Activated T-cell treated with anti-CD3 and anti-CD28 coated beads, Interleukin-2, amount 50 U/mL, for 24 hours (primary cell): ENCODE results near the gene RAB14.
"Not testable (repeated sequence)": the region's sequence is repeated elsewhere in the genome, so short reads cannot be mapped to it uniquely, and the experiment has no call there.

ENCODE experiments used
- DNase-seq: peaks from one replicate; pipeline ENCODE4 v3.0.0-alpha.2; 2020
- H3K27ac Mint-ChIP-seq: 2 replicates; pipeline ENCODE4 v1.8.0; 2020; ENCODE audit warnings: mild to moderate bottlenecking, mixed read lengths
- H3K27me3 Mint-ChIP-seq: 2 replicates; pipeline ENCODE4 v1.8.0; 2020; ENCODE audit warnings: mixed read lengths
- H3K36me3 Mint-ChIP-seq: 2 replicates; pipeline ENCODE4 v1.8.0; 2020; ENCODE audit warnings: low read depth, mixed read lengths
- H3K4me1 Mint-ChIP-seq: 2 replicates; pipeline ENCODE4 v1.8.0; 2020; ENCODE audit warnings: low read depth, mixed read lengths
- H3K4me3 Mint-ChIP-seq: 2 replicates; pipeline ENCODE4 v1.8.0; 2020; ENCODE audit warnings: mild to moderate bottlenecking, moderate library complexity, mixed read lengths
- H3K9me3 Mint-ChIP-seq: 2 replicates; pipeline ENCODE4 v1.8.0; 2020; ENCODE audit warnings: mixed read lengths

The RAB14 gene

DNA sequence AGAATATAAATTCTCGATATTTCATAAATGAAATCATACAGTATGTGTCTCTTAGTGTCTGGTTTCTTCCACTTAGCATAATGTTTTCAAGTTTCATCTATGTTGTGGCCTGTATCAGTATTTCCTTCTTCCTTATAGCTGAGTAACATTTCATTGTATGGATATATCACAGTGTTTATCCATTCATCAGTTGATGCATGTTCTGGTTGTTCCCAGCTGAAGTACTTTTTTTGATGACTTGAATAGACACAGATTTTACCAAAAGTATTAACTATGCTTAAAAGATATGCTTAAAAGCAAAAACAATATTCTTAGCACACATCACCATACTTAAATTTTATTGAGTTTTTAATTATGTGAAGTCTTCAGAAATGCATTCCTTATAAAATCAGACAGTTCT is 12.7 kb downstream of the RAB14 start:
- Mint-ChIP-seq H3K27me3 (no peaks in the 10 kb centered on the region), H3K36me3 (peaks cover 70% of the 10 kb centered on the region), H3K27ac (peak overlapping the region; percentile 56), H3K4me3 (no peak overlapping the region), H3K9me3 (no peaks in the 10 kb centered on the region), H3K4me1 (peaks cover 86% of the 10 kb centered on the region)
- no peak for DNase-seq

DNA sequence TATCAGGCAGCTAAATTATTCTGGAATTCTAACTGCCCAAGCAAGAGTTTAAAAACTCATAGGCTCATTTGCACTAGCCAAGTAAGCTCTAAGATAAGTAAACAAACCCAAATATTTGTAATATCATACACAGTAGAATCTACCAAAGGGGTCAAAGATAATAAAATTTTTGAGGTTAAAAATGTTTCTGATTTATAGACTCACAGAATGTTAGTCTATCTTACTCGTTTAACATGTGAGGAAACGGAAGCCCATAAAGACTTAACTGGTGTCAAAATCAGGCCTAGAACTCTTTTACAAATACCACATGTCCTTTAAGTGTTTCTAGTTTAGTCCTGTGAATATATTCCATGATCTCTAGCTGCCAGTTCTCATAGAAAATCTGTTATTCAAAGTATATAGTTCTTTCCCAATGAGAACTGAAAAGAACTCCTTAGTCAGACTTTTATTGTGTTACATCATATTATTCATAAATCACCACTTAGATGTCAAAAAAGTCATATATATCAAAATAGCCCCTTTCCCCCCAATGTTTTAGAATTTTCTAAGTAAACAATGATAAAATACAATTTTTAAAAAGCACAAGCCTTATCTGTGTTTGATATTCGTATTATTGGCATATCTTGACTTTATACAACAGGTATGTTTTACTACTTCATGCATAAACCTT is 13.9 kb downstream of the RAB14 start:
- peaks cover 89% of the 10 kb centered on the region for H3K4me1 Mint-ChIP-seq
- H3K36me3 Mint-ChIP-seq: peaks cover 82% of the 10 kb centered on the region
- no peak overlapping the region for H3K4me3 Mint-ChIP-seq

DNA sequence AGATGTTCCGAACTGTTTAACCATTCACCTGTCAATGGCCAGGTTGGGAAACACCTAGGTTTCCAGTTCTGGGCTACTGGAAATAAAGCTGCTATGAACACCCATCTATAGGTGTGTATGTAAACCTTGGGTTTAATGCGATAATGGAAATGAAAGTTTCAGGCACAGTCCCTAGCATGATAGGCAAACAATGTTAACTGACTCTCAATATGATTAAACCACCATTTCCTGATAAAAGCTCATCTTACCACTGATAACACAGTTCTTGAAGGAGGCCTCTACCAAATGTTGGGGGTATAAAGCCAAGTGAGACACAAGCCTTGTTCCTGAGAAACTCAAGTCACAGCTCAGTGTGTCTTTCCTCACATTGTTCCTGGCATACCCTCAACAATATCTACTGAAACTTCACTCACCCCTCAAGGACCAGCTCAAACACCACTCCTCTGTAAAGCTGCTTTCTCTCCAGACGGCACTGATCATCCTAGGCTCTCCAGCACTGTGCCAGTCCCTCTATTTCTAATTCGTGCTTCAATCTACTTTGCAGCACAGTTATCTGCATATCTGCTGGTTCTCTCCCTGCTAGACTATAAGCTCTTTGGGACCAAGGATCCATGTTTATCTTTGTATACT is 15.8 kb downstream of the RAB14 start:
- Mint-ChIP-seq H3K27ac (peak overlapping the region; percentile 87), H3K9me3 (no peaks in the 10 kb centered on the region), H3K4me1 (peaks cover 81% of the 10 kb centered on the region), H3K36me3 (peaks cover 86% of the 10 kb centered on the region), H3K4me3 (peak overlapping the region; percentile 28), H3K27me3 (no peaks in the 10 kb centered on the region)
- no peak for DNase-seq

More for the DNA sequence above, 13.9 kb downstream of the RAB14 start:
- no peaks in the 10 kb centered on the region for H3K27me3 Mint-ChIP-seq
- no peaks in the 10 kb centered on the region for H3K9me3 Mint-ChIP-seq
- no peak for DNase-seq
- H3K27ac Mint-ChIP-seq: peak overlapping the region; percentile 59

DNA sequence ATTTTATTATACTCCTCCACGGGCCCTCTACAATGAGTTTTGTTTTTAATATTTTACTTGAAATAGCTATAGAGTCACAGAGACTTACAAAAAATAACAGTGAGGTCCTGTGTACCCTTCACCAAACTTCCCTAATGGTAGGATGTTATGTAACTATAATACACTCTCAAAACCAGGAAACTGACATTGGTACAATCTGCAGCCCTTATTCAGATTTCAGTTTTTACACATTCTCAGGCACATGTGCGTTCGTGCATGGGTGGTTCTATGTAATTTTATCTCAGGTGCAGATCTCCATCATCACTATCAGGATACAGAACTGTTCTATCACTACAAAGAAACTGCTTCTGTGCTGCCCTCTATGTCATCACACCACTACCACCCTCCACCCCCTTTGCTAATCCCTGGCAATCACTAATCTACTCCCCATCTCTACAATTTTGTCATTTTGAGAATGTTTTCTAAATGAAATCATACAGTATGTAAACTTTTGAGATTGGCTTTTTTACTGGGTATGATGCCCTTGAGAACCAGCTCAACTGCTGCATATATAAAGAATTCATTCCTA is 16.4 kb downstream of the RAB14 start:
- Mint-ChIP-seq H3K4me3 (no peak overlapping the region), H3K36me3 (peaks cover 86% of the 10 kb centered on the region), H3K4me1 (peaks cover 77% of the 10 kb centered on the region), H3K9me3 (no peaks in the 10 kb centered on the region), H3K27me3 (no peaks in the 10 kb centered on the region), H3K27ac (peak overlapping the region; percentile 87)
- DNase-seq: no peak

DNA sequence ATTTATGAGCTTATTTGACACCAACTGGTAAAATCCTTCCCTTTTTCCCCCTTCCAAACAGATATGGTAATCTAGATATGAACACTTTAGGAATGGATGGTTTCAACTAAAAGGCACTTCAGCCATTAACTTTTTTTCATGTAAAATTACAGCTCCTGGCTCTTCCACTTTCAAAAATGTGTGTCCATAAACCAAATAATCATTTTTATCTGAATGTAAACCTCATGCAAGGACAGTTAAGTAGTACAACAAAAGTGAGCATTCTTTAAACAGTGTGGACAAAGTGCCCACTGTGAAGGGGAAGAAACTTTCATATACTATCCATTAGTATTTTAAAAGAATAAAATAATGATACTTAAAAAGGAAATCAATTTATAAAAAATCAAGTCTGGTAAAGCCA is 17.2 kb downstream of the RAB14 start:
- H3K4me1 Mint-ChIP-seq: peaks cover 71% of the 10 kb centered on the region
- H3K36me3 Mint-ChIP-seq: peaks cover 89% of the 10 kb centered on the region
- no peaks in the 10 kb centered on the region for H3K27me3 Mint-ChIP-seq
- H3K27ac Mint-ChIP-seq: peak overlapping the region; percentile 89
- no peak for DNase-seq
- H3K4me3 Mint-ChIP-seq: no peak overlapping the region
- H3K9me3 Mint-ChIP-seq: no peaks in the 10 kb centered on the region

DNA sequence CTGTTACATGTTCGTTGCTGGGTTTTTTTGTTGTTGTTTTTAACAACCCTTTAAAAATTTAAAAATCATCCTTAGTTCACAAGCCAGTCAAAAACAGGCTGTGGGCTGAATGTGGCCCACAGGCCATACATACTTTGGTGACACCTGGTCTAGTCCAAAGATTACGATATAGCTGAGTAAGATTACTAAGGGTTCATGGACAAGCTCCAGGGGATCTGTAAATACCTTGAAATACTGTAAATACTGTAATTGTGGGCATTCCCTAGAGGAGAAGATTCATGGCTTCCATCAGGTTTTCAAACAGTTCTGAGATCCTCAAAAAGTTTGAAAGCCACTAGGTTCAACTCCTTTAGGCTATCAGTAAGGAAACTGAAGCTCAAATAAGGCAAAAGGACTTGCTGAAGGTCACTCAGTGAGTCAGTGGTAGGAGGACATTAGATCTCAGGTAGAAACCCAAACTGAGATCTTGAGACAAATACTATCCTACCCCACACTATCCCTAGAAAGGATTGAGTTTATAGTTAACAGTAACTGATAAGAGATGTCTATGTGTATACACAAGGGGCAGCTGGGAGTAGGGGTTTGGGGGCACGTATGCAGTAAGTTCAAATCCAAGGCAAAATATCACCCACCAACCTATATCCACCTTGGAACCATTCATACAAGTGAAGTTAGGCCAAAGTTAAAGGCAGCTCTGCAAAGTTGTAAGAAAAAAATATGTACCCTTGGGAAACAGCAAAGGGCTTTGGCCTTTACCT is 17.8 kb downstream of the RAB14 start:
- Mint-ChIP-seq H3K4me1 (peaks cover 65% of the 10 kb centered on the region), H3K9me3 (no peaks in the 10 kb centered on the region), H3K36me3 (peaks cover 89% of the 10 kb centered on the region), H3K4me3 (no peak overlapping the region), H3K27me3 (no peaks in the 10 kb centered on the region), H3K27ac (peak overlapping the region; percentile 89)
- DNase-seq: no peak

DNA sequence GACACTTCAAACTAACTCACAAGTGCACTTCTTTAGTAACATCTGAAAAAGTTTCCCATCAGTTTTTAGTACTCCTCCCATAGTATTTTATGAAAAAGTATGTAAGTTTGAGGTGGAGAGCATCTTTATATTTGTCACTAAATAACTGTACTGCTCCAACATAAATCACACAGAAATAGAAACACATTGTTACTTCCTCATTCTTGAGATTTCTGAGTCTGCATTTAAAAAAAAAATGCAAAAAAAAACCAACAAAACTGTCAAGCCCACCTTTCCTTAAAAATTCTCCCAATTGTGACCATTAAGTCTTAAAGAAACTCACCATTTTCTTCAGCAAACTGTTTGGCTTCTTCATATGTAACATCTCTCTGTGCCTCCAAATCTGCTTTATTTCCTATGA is 18.7 kb downstream of the RAB14 start:
- H3K4me1 Mint-ChIP-seq: peaks cover 62% of the 10 kb centered on the region
- H3K36me3 Mint-ChIP-seq: peaks cover 93% of the 10 kb centered on the region
- no peaks in the 10 kb centered on the region for H3K27me3 Mint-ChIP-seq
- DNase-seq: no peak
- peak overlapping the region; percentile 89 for H3K27ac Mint-ChIP-seq
- H3K4me3 Mint-ChIP-seq: no peak overlapping the region
- H3K9me3 Mint-ChIP-seq: no peaks in the 10 kb centered on the region

DNA sequence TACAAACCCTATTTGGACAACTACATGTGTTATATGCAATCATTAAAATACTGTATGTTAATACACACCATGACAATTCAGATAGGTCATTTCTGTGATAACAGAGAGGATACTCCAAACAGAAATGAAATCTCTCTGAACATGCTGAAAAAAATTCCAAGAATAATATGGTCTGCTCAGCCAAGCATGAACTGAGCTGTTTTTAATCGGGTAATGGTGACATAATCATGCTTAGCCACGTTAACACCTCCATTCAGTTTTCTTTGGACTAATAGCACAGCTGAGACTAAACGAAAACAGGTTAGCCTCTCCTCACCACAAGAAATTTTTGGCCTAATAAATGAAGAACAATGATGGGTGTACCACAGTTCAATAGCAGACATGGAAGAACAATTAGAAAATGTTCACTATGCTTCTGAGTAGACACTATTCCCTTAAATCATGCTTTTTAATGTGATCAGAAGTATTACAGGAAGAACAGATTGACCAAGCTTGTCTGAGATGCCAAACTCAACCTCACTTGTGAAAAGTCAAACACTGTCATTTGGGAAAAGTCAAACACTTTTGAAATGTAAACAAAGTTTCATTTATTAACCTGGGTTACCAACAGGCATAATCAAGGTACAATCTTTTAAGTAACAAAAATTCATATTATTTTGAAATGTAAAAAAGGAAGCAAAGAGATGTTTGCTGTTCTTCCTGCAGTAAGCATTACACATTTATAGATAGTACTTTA is 19.4 kb downstream of the RAB14 start:
- no peak overlapping the region for H3K4me3 Mint-ChIP-seq
- peaks cover 55% of the 10 kb centered on the region for H3K4me1 Mint-ChIP-seq
- H3K27ac Mint-ChIP-seq: peak overlapping the region; percentile 81
- DNase-seq: no peak
- peaks cover 93% of the 10 kb centered on the region for H3K36me3 Mint-ChIP-seq
- no peaks in the 10 kb centered on the region for H3K9me3 Mint-ChIP-seq
- H3K27me3 Mint-ChIP-seq: no peaks in the 10 kb centered on the region

DNA sequence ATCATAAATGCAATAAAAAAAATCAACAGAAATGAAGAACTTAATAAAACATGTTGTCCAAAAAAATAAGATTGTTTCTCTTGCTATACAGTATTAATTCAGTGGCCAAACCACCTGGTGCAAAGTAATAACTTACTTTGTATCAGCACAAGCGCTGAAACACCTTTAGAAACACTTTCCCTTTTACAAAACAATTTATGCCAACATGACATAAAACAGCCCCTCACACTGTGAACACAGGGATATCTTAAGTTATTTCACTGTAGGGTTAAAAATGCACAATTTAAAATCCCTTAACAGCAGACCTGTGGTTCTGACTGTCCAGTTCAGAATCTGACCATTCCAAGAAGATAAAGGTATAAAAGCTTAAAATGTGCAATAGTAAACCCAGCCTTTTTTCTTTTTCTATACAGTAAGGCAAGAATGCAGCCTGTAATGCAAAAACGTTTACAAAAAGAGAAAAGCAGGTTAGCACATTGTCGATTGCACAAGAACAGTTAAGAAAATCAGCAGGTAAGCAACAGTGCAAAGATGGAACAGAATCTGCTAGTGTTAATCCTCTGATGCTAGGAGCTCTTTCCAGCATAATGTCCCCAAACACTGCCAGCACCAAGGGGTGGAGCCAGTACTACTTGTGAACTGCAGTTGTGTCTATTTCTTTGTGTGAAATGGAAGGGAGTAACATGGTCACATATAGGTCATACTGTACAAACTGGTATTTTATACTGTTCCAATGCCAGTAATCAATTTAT is 21.6 kb downstream of the RAB14 start:
- Mint-ChIP-seq H3K27ac (peak overlapping the region; percentile 62), H3K4me3 (no peak overlapping the region), H3K9me3 (no peaks in the 10 kb centered on the region), H3K27me3 (no peaks in the 10 kb centered on the region), H3K36me3 (peaks cover 96% of the 10 kb centered on the region), H3K4me1 (peaks cover 36% of the 10 kb centered on the region)
- DNase-seq: no peak

DNA sequence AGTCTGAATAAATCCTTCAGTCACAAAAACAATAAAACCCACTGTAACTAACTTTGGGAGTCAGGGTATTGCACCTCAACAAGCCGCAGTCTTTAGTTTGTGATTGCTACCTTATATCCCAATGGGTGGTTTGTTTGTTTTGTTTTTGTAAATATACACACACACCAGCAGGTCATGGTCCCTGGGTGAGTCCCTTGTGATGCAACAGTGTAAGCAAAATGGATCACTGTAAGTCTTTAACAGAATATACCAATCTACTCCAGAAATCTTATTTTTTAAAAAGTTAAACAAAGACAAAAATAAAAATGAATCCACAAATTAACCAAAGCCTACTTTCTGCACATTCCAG is 22.3 kb downstream of the RAB14 start:
- Mint-ChIP-seq H3K36me3 (peaks cover 97% of the 10 kb centered on the region), H3K27ac (peak overlapping the region; percentile 62), H3K4me1 (peaks cover 30% of the 10 kb centered on the region)
- not testable (repeated sequence) for H3K4me3 Mint-ChIP-seq, DNase-seq, H3K9me3 Mint-ChIP-seq, H3K27me3 Mint-ChIP-seq

DNA sequence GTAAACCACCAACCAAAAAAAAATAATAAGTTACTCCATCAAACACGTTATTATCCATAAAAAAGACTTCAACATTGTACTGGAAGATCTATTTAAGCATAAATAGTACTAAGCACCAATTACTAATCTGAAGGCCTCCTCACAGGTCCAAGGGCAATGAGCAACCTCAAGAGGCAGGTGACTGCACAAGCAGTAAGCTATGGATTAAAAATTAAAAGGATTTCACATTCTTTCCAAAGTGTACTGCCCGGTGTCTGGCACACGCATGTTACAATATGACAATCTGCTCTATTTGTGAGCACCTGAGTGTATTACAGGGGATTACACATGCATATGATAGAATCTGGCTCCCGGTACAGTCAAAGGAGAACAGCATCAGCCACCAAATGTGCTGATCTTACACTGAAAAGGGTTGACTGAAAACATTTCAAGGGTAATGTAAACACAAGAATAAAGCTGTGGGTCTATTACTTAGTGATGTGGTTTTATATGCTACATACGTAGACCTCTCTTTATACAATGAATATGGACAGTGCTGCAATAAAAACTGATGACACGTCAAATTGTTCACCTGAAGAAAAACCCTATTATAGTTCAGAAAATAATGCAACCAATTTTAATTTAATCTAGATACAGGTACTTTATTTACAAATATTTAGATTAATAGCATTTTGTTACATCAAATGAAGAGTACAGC is 22.8 kb downstream of the RAB14 start:
- H3K4me3 Mint-ChIP-seq: no peak overlapping the region
- H3K36me3 Mint-ChIP-seq: peaks cover 95% of the 10 kb centered on the region
- peak overlapping the region; percentile 74 for H3K27ac Mint-ChIP-seq
- no peaks in the 10 kb centered on the region for H3K9me3 Mint-ChIP-seq
- no peaks in the 10 kb centered on the region for H3K27me3 Mint-ChIP-seq
- DNase-seq: no peak
- H3K4me1 Mint-ChIP-seq: peaks cover 25% of the 10 kb centered on the region

DNA sequence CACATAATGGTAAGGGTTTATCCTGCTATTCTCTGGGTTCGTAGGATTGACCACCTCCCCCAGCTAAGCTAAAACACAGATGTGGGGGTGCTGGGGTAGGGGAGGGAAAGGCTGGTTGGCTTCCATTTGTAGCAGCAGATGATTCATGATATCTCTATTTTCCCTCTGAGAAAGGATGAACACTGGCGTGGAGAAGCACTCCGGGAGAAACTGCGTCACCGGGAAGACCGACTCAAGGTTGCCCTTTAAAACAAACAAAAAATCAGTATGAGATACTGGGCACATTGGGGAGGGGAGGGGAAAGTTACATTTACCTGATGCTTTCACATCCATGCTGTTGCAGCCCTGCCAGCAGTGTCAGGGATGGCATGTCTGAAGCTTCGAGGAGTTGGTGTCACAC is 28.2 kb downstream of the RAB14 start:
- peaks cover 98% of the 10 kb centered on the region for H3K36me3 Mint-ChIP-seq
- no peak overlapping the region for H3K4me3 Mint-ChIP-seq
- peaks cover 13% of the 10 kb centered on the region for H3K4me1 Mint-ChIP-seq
- H3K9me3 Mint-ChIP-seq: no peaks in the 10 kb centered on the region
- DNase-seq: no peak
- H3K27me3 Mint-ChIP-seq: no peaks in the 10 kb centered on the region
- peak overlapping the region; percentile 61 for H3K27ac Mint-ChIP-seq

DNA sequence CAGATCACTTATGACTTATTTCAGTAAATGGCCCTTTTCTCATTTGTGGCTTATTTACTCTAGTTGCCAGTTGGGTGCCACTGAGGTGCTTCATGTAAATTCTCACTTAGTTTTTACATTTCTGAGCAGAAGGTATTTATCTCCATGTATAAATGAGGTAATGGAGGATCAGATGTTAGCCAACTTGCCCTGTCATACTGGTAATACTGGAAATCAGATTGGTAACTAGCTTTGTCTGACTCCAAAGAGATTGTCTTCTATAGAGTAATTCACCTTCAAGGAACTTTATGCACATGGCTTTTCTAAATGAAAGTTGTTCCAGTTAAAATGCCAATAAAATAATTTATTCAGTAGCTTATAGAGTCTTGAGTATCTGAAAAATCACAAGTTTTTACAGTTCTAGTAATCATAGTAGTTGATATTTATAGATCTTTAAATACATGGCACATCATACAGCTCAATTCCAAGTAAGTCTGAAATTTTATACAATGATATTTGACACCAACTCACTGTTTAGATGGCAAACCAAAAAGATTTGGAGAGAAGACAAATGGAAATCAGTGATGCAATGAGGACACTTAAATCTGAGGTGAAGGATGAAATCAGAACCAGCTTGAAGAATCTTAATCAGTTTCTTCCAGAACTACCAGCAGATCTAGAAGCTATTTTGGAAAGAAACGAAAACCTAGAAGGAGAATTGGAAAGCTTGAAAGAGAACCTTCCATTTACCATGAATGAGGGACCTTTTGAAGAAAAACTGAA is 28.8 kb downstream of the RAB14 start:
- H3K36me3 Mint-ChIP-seq: peaks cover 98% of the 10 kb centered on the region
- H3K27ac Mint-ChIP-seq: peak overlapping the region; percentile 61
- no peak overlapping the region for H3K4me3 Mint-ChIP-seq
- DNase-seq: no peak
- no peaks in the 10 kb centered on the region for H3K27me3 Mint-ChIP-seq
- no peaks in the 10 kb centered on the region for H3K9me3 Mint-ChIP-seq
- H3K4me1 Mint-ChIP-seq: peaks cover 15% of the 10 kb centered on the region
